Fibroblast of skin of left quadriceps (primary cell): Measurements from ENCODE around the gene SUPT3H.

Source experiments
- DNase-seq, 2 experiments: peaks; one replicate each; pipeline ENCODE4 v3.0.0-alpha.2; 2013; ENCODE audit warnings: low read depth in 2 of 2

Gene SUPT3H

DNA sequence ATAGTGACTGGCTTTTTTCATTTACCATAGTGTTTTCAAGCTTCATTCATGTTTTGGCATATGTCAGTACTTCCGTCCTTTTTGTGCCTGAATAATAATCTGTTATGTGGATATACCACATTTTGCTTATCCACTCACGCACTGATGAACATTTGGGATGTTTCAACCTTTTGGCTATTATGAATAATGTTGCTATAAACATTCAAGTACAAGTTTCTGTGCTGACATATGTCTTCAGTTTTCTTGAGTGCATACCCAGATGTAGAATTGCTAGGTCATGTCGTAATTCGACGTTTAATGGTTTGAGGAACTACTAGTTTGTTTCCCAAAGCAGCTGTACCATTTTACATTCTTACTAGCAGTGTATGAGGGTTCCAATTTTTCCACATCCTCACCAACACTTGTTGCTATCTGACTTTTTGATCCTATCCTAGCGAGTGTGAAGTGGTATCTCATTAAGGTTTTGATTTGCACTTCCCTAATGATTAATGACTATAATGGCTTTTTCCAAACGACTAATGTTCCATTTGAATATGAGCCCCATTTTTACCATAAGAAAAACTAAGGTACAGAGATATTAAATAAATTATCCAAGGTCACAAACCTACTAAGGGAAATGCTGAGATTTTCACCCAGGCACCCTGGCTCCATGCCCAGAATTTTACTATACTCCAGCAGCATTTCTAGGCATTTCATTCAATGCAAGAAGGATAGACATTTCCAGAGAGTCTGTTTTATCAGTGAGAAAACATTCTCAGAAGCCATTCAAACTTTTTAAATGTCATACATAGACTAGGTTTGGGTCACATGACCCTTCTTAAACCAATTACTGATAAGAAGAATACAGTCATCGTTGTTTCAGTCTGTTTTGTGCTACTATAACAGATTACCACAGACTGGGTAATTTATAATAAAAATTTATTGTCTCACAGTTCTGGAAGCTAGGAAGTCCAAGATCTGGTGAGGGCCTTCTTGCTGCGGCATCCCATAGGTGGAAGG, 120.7 kb downstream of the SUPT3H start:
- DNase-seq = peak in 1 of 2 experiments; percentile 4

DNA sequence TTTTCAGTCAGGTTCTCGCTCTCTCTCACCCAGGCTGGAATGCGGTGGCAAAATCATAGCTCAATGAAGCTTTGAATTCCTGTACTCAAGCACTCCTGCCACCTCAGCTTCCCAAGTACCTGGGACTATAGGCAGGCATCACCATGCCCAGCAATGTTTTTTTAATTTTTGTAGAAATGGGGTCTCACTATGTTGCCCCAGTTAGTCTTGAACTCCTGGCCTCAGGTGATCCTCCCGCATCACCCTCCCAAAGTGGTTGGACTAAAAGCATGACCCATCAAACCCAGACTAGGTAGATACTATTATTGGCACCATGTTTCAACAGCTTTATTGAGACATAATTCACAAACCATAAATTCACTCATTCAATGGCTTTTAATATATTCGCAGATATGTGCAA, 122.3 kb downstream of the SUPT3H start:
- DNase-seq = no peak

DNA sequence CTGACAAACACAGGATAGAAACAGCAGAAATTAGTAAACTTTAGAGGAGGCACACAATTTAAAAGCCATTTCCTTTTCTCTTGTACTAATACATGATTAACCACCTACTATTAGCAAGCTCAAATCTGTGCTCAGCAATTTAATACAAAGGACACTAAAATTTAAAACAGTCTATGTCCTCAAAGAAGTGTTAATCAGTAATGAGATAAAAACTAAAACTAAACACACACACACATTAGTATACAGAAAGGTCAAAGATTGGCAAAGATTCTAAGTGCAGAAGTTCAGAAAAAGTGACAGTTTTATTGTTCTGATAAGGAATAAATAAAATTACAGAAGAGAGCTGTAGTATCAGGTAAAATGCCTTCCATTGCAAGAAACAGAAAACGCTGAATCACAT, 123.5 kb downstream of the SUPT3H start:
- no peak for DNase-seq

DNA sequence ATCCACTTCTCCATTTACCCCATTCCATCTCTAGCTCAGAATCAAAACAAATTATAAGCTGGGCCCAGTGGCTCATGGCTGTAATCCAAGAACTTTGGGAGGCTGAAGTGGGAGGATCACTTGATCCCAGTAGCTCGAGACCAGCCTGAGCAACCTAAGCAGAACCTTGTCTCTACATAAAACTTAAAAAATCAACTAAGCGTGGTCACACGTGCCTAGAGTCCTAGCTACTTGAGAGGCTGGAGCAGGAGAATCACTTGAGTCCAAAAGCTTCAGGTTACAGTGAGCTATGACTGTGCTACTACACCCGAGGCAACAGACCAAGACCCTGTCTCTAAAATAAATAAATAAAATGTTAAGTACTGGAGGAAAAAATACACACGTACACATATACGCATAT, 124.3 kb downstream of the SUPT3H start:
- no peak for DNase-seq

DNA sequence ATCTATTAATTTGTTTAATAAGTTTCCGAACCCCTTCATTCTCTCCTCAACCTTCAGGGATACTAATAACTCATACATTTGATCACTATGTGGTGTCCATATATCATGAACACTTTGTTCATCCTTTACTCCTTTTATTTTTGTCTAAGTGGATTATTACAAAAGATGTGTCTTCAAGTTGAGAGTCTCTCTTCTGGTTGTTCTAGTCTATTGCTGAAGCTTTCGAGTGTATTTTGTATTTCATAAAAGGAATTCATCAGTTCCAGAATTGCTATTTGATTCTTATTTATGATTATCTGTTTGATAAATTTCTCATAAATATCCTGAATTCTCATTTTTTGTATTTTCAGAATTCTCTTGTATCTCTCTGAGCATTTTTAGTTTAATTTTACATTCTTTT, 146.1 kb downstream of the SUPT3H start:
- no peak for DNase-seq

DNA sequence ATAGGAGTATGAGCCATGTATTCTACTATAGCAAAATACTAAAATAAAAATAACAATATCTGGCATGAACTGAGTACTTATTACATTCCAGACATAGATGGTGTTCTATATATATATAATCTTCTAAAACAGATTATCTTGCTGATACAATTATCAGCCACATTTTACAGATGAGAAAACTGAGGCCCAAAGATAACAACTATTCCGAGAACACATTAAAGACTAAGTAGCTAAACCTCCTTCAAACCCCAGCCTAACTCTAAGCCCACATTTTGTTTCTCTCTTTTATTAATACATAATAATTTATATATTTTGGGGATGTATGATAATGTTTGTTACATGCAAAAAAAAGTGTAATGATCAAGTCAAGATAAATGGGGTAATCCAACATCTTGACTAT, 148.3 kb downstream of the SUPT3H start:
- no peak for DNase-seq

DNA sequence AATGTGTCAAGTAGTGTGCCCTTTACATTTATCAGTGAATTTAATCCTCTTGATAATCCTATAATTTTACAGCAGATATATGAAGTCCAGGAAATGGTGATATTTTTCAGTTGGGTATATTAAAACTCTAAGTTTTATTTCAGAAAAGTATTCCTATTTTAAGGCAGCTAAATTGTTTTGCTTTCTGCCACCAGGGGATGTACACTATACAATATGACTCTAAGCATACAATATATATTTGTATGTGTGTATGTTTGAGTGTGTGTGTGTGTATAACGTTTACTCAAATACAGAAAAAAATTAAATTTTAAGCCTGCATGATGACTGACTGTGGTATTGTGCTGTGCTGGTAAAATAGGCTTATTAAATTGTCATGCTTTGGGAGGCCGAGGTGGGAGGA, 151.7 kb downstream of the SUPT3H start:
- no peak for DNase-seq

DNA sequence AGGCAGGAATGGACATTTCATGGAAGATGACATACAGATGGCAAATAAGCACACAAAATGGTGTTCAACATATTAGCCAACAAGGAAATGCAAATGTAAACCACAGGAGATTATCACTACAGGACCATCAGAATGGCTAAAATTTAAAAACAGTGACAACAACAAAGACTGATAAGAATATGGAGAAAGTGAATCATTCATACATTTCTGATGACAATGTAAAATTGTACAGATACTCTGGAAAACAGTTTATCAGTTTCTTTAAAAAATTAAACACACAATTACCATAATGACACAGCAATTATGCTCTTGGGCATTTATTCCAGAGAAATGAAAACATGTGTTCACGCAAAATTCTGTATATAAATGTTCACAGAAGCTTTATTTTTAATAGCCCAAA, 155.4 kb downstream of the SUPT3H start:
- no peak for DNase-seq

DNA sequence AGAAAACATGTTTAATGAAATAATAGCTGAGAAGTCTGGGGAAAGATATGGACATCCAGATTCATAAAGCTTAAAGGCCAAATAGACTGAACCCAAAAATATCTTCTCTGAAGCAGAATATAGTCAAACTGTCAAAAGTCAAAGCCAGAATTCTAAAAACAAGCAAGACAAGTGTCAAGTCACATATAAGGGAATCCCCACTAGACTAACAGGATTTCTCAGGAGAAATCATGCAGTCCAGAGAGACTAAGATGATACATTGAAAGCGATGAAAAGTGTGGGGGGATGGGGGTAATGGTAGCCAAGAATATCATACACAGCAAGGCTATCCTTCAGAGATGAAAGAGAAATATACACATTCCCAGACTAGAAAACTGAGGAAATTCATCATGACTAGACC, 162.0 kb downstream of the SUPT3H start:
- no peak for DNase-seq

DNA sequence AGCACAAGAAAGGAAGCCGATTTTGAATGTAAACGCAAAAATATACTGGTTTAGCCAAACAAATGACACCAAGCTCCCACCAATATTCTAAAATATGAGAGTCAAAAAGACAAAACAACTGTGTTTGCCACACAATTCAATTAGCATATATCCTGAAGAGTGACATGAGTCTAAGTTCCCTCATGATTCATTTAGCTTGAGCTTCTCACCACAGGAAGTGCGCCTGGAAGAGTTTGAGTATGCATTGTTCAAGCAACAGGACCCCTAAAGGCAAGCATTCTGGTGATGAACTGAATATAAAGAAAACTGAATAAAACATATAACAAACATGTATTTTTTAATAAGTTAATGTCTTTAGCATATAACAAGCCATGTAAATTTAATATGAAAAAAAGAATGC, 164.8 kb downstream of the SUPT3H start:
- no peak for DNase-seq

DNA sequence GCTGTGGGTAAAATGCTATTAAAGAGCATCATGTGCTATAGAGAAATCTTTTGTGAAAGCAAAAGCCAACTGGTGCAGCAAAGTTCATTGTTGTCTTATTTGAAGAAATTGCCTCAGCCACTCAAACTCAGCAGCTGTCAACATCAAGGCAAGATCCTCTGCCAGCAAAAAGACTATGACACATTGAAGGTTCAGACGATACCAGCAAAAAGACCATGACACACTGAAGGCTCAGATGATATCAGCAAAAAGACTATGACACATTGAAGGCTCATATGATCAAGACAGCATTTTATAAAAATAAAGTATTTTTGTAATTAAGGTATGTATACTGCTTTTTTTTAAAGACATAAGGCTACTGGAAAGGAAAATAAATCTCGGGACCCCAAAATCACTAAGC, 168.0 kb downstream of the SUPT3H start:
- no peak for DNase-seq

DNA sequence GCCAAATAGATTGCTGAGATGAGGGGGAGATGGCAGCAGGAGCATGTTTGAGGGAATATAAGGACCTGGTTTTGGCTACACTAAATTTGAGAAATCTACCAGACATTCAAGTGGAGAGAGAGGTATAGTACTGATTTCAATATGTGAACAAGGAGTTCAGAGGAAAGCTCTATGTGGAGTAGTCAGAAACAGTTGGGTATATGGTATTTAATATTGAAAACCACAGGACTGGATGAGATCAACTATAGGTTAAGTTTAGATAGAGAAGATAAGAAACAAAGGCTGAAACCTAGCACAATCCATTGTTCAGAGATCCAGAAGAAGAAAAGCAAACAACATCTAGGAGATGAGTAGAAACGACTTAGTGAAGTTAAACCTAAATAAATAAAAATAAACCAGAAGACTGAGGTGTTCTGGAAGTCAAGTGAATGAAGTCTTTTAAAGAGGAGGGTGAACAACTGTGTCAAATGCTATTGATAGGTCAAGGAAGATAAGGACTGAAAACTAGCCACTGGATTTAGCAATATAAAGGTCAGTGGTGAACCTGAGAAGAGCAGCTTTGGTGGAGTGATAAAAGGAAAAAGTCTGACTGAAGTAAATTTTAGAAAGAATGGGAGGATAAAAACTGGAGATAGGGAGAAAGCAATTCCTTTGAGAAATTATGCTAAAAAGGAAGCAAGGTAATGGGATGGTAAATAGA, 170.8 kb downstream of the SUPT3H start:
- DNase-seq = no peak

DNA sequence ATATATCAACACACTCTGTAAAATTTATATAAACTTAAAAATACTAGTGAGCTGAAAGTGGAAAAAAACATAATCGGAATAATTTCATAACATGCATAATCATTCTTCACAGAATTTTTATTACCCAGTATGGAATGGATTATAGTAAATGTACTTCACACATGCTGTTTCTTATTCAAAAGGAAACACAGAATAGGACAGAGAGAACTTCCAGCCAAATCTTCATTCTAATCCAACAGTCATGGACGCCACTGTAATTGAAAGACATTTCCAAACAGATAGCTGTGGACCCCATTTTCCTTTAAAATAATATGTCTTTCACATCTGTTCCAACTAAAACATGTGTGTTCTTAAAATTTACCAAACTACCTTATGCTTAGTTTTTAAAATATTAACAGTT, 176.2 kb downstream of the SUPT3H start:
- no peak for DNase-seq

DNA sequence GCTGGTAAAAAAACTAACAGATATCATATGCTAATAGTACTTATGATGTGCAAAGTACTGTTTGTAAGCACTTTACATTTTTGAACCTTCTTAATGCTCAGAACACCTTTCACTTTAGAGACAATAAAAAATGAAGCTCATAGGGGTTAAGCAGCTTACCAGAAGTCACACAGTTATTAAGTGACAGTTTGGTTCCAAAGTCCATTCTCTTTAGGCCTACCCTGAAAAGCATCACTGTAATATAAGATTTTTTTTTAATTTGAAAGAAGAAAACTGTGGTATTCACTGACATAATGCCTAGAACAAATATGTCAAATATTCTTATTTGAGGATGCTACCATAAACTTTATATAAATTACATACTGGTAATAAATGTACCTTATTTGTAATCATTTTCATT, 177.2 kb downstream of the SUPT3H start:
- no peak for DNase-seq

DNA sequence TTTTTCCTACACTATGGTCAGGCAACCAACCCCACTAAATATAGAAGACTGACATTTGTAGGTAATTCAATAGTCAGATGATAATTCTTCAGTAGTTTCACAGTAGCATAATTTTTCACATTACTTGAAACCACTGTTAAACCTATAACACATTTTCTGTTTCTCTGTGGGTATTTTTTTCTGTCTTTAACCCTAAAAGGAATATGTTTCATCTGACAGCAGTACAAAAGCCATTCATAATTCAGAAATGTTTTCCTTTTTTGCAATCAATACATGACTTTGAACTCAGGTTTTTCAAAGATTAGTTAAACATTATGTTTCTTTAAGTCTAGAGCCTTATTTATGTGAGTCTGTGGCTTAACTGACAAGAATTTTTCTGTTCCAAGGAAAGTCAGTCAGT, 178.2 kb downstream of the SUPT3H start:
- DNase-seq = no peak

DNA sequence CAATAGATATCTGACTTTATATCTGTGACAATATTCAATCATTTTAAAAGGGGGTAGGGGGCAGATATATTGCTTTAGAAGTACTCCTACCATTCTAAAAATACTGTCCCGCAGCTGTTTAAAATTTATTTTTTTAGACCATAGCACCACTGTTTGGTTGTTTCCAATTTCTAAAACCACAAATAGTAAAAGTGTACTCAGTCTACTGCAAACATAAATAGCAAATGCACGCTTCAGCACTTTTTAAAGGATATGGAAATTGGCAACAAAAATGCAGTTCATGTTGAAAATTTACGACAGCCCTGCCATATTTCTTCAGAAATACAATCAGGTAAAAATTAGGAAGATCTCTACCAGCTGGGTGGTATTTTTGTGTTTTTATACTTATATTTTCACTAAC, 181.6 kb downstream of the SUPT3H start:
- no peak for DNase-seq

DNA sequence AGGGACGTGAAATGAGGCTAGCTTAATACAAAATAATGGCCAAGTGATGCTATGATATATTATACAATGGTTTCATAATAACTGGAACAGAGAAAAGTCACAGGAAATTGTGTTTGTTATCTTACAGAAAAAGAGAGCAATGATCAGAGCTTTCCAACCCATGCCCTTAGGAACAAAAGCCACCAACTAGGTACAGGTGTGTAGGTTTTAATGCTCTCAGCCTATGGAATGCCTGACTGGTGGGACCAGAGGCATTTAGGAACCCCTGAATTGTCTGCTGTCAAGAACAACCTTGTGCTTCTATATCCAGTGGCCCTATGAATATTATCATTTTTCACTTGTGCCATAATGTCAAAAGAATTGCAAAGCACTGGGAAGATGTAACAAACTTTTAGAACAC, 182.6 kb downstream of the SUPT3H start:
- DNase-seq = no peak

DNA sequence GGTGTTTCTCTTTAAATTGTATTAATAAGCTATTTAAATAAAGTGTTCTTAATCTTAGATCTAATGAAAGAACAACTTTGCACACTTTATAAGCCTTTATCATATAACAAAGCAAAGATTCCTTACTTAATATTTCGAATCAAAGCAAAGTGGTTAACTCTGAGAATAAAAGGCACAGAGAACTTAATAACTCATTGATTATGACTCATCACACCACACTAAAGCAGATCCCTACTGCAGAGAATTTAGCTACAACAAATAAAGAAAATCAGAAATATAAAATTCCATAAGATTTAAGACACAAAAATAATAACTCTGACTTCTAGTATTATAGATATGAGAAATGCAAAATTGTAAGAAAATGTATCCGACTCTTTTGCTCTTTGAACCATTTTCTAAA, 185.2 kb downstream of the SUPT3H start:
- DNase-seq = no peak

DNA sequence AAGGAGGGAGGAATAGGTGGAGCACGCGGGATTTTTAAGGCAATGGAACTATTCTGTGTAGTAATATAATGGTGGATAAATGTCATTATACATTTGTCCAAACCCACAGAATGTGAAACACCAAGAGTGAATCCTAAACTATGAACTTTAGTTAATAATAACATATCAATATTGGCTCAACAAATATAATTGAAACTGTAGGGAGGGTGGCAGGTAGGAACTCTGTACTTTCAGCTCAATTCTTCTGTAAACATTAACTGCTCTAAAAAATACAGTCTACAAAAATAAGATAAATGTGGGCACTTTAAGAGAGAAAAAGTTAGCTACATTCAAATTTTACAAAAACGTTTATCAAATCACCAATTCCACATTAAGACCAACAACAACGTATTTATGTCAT, 186.3 kb downstream of the SUPT3H start:
- DNase-seq = no peak

DNA sequence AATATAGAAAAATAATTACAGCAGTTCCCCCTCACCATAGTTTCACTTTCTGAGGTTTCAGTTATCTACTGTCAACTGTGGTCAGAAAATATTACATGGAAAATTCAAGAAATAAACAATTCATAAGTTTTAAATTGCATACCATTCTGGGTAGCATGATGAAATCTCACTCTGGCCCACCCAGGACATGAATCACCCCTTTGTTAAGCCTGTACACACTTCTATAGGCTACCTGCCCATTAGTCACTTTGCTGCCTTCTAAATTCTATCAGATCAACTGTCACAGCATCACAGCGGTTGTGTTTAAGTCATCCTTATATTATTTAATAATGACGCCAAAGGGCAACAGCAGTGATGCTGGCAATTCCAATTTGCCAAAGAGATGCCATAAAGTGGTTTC, 189.9 kb downstream of the SUPT3H start:
- peak; percentile 25 for DNase-seq

DNA sequence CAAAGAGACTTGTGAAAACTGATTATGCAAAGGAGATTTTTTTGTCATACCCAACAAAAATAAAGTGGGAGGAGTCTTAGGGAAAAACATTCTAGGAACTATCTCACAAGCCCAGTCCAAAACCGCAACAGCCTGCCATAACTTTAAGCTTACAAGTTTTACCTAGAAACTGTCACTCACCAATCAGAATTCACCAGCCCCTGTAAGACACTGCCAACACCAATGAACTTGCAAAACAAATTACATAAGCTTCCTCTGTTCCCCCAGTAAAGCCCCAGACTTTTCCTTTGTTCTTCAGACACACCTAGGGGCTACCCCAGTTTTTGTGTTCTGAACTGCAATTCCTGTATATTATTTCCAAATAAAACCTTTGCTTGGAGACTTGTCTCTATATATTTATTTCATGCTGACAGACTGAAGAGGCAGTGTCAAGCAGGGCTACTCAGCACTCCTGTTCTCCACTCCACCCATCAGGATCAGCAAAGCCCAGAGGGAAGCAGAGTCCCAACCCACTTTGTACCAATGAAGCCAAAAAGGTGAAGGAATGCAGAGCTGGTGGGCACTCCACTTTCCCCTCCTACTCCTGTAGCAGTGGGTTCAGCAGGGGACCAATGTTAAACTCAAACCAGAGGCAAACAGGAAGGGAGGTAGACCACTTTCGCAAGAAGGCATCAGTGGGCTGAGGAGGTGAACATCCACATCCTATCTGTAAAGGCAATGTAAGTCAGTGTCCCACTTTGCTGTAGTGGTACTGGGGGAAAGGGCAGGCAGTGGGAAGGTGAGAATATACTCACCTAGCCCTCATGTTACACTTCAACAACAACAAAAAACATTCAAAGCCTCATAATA, 192.1 kb downstream of the SUPT3H start:
- no peak for DNase-seq

DNA sequence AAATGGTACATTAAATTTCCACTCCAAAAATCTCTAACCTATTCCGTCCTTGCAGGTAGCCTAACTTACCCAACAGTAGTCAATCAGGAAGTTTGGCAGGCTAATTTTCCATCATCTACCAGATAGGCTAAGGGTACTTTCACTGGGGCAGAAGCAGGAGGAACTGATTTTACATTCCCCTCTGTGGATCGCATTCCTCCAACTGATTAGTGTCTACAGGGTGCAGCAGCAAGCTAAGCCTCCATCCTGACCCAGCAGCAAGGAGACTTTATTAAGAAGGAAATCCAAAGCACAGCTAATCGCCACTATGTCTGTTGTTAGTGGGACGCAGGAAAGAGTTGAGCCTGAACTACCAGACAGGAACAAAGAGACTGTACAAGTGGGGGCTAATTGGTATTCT, 192.8 kb downstream of the SUPT3H start:
- no peak for DNase-seq
